RWPE2 (cell line): ENCODE data around the gene PDE9A.
"Not testable (repeated sequence)": the region's sequence is repeated elsewhere in the genome, so short reads cannot be mapped to it uniquely, and the experiment has no call there.

Experiments used
- ATAC-seq: fragments of 200-7000 bp; cut with Tn5 transposase; 3 replicates; pipeline ENCODE4 v1.9.1; 2021; ENCODE audit warnings: low read depth
- DNase-seq: peaks from one replicate; pipeline ENCODE4 v3.0.0-alpha.2; 2020; ENCODE audit warnings: low spot score
- H3K27ac ChIP-seq: fragments of 450-650 bp; 2 replicates; pipeline ENCODE4 v1.5.1; 2017; ENCODE audit warnings: mild to moderate bottlenecking; ENCODE audit not compliant: poor library complexity, severe bottlenecking
- H3K27me3 ChIP-seq: fragments of 250-450 bp; sonication (Bioruptor Pico); 2 replicates; pipeline ENCODE4 v1.5.1; 2021; ENCODE audit warnings: mild to moderate bottlenecking, moderate library complexity; ENCODE audit not compliant: insufficient read depth, poor library complexity, severe bottlenecking
- H3K36me3 ChIP-seq: fragments of 250-450 bp; sonication (Bioruptor Pico); 2 replicates; pipeline ENCODE4 v1.5.1; 2020; ENCODE audit warnings: low read depth, mild to moderate bottlenecking, moderate library complexity
- H3K4me1 ChIP-seq: fragments of 250-450 bp; sonication (Bioruptor Pico); 2 replicates; pipeline ENCODE4 v1.5.1; 2021; ENCODE audit warnings: mild to moderate bottlenecking, moderate library complexity; ENCODE audit not compliant: insufficient read depth, poor library complexity, severe bottlenecking
- H3K4me3 ChIP-seq: fragments of 250-450 bp; sonication (Bioruptor Pico); 2 replicates; pipeline ENCODE4 v1.5.1; 2021; ENCODE audit warnings: mild to moderate bottlenecking, moderate library complexity; ENCODE audit not compliant: severe bottlenecking
- H3K9me3 ChIP-seq: fragments of 250-450 bp; sonication (Bioruptor Pico); 2 replicates; pipeline ENCODE4 v1.5.1; 2021; ENCODE audit warnings: mild to moderate bottlenecking, moderate library complexity; ENCODE audit not compliant: severe bottlenecking
- TF ChIP-seq, protein P1 (sequence below): fragments of 450-650 bp; IDR thresholded peaks from one replicate; pipeline ENCODE4 v1.5.1; 2017; ENCODE audit warnings: mild to moderate bottlenecking, moderate library complexity; ENCODE audit not compliant: poor library complexity, severe bottlenecking

The PDE9A gene

DNA sequence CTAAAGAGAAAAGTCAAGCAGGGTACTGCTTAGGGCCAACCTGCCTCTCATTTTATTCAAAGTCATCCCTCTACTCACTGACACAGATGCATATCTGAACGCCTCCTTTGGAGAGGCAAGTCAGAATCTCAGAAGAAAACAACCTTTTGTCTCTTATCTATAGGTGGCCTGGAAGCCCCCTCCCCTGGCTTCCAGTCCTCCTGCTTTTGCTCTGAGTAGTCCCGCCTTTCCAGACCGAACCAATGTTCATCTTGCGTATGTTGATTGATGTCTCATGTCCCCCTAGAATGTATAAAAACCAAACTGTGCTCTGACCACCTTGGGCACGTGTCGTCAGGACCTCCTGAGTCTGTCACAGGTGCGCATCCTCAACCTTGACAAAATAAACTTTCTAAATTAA lies 144.1 kb downstream of the PDE9A start:
- Histone ChIP-seq H3K4me3 (no peak overlapping the region), H3K27me3 (no peaks in the 10 kb centered on the region), H3K4me1 (peaks cover 3% of the 10 kb centered on the region), H3K27ac (no peak overlapping the region), H3K9me3 (no peaks in the 10 kb centered on the region), H3K36me3 (no peaks in the 10 kb centered on the region)
- DNase-seq (no peak), ATAC-seq (no peak)
- TF ChIP-seq, protein P1, sequence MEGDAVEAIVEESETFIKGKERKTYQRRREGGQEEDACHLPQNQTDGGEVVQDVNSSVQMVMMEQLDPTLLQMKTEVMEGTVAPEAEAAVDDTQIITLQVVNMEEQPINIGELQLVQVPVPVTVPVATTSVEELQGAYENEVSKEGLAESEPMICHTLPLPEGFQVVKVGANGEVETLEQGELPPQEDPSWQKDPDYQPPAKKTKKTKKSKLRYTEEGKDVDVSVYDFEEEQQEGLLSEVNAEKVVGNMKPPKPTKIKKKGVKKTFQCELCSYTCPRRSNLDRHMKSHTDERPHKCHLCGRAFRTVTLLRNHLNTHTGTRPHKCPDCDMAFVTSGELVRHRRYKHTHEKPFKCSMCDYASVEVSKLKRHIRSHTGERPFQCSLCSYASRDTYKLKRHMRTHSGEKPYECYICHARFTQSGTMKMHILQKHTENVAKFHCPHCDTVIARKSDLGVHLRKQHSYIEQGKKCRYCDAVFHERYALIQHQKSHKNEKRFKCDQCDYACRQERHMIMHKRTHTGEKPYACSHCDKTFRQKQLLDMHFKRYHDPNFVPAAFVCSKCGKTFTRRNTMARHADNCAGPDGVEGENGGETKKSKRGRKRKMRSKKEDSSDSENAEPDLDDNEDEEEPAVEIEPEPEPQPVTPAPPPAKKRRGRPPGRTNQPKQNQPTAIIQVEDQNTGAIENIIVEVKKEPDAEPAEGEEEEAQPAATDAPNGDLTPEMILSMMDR: no peak

DNA sequence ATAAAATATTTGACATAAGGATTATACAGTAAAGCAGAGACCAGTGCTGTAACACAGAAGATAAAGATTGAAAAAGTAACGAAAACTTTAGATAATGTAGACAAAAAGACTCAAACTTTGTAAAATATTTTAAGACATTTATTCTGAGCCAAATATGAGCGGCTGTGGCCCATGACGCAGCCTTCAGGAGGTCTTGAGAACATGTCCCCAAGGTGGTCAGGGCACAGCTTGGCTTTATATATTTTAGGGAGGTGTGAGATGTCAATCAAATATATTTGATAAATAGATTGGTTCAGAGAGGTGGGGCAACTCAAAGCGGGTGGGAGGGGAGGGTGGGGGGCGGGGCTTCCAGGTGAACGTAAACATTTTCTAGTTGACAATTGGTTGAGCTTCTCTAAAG lies 144.7 kb downstream of the PDE9A start:
- Histone ChIP-seq H3K9me3 (no peaks in the 10 kb centered on the region), H3K27me3 (no peaks in the 10 kb centered on the region), H3K36me3 (no peaks in the 10 kb centered on the region), H3K4me3 (no peak overlapping the region), H3K4me1 (peaks cover 3% of the 10 kb centered on the region), H3K27ac (no peak overlapping the region)
- TF ChIP-seq, protein P1: no peak
- no peak for DNase-seq
- ATAC-seq: no peak

DNA sequence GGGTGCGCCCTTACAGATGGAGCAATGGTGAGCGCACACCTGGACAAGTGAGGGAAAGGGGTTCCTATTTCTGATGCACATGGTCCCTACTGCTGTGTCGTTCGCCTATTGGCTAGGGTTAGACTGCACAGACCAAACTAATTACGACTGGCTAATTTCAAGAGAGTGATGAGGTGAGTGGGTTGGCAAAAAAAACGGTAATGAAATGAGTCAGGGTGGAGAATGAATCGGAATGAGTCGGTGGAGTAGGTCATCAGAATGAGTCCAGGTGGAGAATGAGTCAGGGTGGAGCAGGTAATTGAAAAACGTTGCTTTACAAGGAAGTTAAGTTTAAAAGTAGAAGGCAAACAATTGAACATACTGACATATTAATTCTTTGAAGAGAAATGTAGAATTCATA lies 146.1 kb downstream of the PDE9A start:
- peaks cover 3% of the 10 kb centered on the region for H3K4me1 ChIP-seq
- H3K27me3 ChIP-seq: no peaks in the 10 kb centered on the region
- ATAC-seq (peak; percentile 80; the same call in 2 of the 3 replicates), DNase-seq (no peak)
- no peak overlapping the region for H3K4me3 ChIP-seq
- no peaks in the 10 kb centered on the region for H3K9me3 ChIP-seq
- H3K27ac ChIP-seq: no peak overlapping the region
- H3K36me3 ChIP-seq: no peaks in the 10 kb centered on the region
- TF ChIP-seq, protein P1: no peak

DNA sequence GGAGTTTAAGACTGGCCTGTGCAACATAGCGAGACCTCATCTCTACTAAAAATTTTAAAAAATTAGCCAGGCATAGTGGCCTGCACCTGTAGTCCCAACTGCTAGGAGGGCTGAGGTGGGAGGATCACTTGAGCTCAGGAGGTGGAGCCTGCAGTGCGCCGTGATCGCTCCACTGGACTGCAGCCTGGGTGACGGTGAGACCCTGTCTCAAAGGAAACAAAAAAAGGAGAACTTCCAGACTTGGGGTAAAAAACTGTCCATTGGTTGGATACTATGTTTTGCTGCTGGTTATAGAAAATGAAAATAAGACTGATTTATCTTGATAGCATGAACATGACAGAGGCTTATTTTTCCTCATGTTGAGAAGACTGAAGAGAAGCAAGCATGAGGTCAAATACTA lies 146.5 kb downstream of the PDE9A start:
- no peak overlapping the region for H3K27ac ChIP-seq
- H3K4me1 ChIP-seq: peaks cover 3% of the 10 kb centered on the region
- H3K27me3 ChIP-seq: no peaks in the 10 kb centered on the region
- H3K4me3 ChIP-seq: no peak overlapping the region
- TF ChIP-seq, protein P1: no peak
- H3K36me3 ChIP-seq: no peaks in the 10 kb centered on the region
- ATAC-seq (no peak), DNase-seq (no peak)
- H3K9me3 ChIP-seq: no peaks in the 10 kb centered on the region

DNA sequence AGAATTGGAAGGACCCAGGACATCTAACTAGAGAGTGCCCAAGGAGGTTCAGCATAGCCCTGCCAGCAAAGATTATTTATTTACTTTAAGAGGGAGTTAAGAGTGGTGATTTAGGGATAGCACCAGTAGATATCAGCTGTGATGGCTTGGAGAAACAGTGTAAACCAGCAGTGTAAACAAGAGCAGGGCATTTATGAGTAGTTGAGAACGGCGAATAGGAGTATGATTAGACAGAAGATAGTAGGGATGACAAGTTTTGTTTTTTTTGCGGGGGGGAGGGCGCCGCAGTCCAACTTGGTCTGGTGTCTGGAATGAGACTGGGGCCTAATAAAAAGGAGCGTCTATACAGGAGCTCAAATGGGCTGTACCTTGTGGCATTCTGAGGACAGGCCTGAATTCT lies 148.2 kb downstream of the PDE9A start:
- H3K9me3 ChIP-seq, DNase-seq, H3K27me3 ChIP-seq, H3K27ac ChIP-seq, ATAC-seq, H3K4me3 ChIP-seq, H3K36me3 ChIP-seq, H3K4me1 ChIP-seq: not testable (repeated sequence)
